GM12872 (cell line): ENCODE results near the gene EBLN2.

Source experiments
- CTCF ChIP-seq: IDR thresholded peaks from 3 replicates; pipeline ENCODE4 v1.5.1; 2011; ENCODE audit warnings: low read depth, mild to moderate bottlenecking, low read length, moderate library complexity; ENCODE audit not compliant: insufficient read depth

The EBLN2 gene

GRCh38 chr3:73045391-73045790 lies 16.1 kb upstream of the EBLN2 start:
- TF ChIP-seq CTCF = no peak

- TF ChIP-seq CTCF = no peak
These were observed 15.3 kb upstream of the EBLN2 start for GRCh38 chr3:73046195-73046594.

GRCh38 chr3:73049319-73049718 lies 12.1 kb upstream of the EBLN2 start:
- no peak for TF ChIP-seq CTCF

GRCh38 chr3:73052857-73053256 lies 8.6 kb upstream of the EBLN2 start:
- no peak for TF ChIP-seq CTCF

- no peak for TF ChIP-seq CTCF
These were observed 5.9 kb upstream of the EBLN2 start for GRCh38 chr3:73055583-73055982.

- peak; percentile 41; the same call in 2 of the 3 replicates for TF ChIP-seq CTCF
These were observed 5.2 kb upstream of the EBLN2 start for GRCh38 chr3:73056014-73056844.

- TF ChIP-seq CTCF = no peak
These were observed 4.7 kb upstream of the EBLN2 start for GRCh38 chr3:73056845-73057150.
